Raji (cell line): Measurements from ENCODE around the gene SMG7.

Experiments used
- POLR2A ChIP-seq: IDR thresholded peaks from 2 replicates; pipeline ENCODE4 v1.6.1; 2011; ENCODE audit warnings: low read depth, low read length, control low read depth; ENCODE audit not compliant: insufficient read depth

Gene SMG7

DNA sequence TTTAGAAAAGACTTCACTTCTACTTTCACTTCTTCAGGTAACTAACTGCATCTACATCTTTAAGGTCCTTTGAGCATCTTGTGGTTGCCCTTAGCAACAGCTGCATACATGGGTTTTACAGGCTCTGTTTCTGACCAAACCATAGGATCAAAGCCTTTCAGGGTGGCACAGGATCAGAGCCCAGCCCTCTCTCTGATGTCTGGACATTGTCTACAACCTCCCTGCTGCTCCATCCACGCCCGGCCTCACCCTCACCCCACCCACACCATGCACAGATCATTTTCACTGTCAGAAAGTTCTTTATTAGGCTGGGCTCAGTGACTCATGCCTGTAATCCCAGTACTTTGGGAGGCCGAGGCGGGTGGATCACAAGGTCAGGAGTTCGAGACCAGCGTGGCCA lies 112.7 kb downstream of the SMG7 start:
- TF ChIP-seq POLR2A: no peak

DNA sequence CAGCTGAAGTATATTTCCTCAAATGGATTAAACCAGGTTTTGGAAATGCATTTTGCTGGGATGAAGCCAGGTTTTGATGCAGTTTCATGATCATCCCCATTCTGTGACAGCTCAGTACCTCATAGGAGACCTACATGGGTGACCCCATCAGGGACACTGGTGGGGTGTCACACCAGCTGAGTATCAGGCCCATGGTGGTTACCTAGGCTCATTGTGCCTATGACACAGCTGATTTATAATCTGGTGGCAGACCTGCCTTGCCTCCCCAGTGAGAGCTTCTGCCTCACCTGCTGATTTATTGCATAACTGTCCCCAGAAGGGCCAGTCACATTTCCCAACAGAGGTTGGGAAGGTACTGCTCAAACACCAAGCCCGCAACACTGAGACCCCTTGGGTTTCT lies 114.2 kb downstream of the SMG7 start:
- no peak for TF ChIP-seq POLR2A

DNA sequence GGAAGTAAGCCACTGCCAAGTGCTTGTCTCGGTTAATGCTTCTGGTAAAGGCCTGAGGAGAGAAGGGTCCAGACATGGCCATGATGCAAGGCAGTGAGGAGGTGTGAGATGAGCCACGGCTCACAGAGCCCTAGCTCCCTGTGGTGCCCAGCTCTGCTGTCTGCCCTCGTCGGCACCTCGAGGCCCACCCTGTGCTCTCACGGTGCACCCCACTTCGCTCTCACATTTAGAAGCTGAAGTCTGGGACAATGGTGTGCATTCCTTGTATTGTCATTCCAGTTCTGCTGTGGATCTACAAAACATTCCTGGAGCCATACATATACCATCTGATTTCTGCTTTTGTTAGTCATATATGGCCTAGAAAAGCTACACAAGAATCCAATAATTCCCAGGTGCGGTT lies 114.6 kb downstream of the SMG7 start:
- TF ChIP-seq POLR2A: no peak

DNA sequence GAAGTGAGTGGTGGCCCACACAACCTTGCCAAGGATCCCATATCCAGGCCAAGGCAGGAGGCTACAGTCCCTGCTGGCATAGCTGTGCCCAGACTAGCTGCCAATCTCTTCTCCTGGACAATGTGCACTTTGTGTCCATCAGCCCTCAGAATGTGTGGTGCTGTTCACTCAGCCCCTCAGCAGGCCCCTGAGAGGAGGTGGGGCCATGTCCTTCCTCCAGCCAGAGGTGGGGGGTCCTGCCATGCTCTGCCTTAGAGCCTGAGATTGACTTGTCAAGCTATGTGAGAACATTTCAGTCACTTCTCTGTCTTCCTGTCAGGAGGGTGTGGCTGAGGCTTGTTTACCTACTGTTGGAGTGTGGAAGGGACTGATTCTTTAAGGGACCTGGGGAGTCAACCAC lies 116.5 kb downstream of the SMG7 start:
- TF ChIP-seq POLR2A: no peak

DNA sequence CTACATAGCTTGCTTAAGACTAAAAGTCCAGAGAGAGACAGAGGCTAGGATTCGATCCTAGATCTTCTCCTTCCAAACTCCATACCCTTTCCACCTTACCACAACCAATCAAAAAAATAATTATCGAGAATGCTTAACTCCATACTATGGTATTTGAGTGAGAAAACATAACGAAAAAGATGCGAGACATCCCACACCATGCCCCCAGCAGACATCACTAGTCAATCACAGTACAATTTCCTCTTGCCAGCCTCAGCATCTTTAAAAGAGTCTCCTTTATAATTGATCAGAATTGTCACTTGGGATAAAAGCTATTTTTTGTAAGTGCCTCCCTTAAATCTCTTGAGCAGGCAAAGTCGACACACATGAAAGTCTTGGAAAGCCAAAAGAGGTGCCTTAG lies 117.1 kb downstream of the SMG7 start:
- no peak for TF ChIP-seq POLR2A

DNA sequence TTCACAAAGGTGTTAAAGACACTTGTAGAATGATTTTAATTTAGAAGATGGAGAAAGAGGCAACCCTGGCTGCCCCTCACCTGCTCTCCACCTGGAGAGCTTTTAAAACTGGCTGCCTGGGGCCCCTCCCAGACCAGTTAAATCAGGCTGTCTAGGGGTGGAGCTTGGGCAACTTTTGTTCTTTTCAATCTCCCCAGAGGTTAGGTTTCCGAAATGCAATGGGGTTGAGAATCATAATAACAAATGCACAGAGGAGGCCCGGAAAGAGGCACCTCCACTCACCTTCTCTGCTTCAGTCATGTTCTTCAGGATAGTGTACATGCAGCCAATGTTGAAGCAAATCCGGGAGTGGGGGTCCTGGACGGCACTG lies 117.6 kb downstream of the SMG7 start:
- TF ChIP-seq POLR2A: no peak

DNA sequence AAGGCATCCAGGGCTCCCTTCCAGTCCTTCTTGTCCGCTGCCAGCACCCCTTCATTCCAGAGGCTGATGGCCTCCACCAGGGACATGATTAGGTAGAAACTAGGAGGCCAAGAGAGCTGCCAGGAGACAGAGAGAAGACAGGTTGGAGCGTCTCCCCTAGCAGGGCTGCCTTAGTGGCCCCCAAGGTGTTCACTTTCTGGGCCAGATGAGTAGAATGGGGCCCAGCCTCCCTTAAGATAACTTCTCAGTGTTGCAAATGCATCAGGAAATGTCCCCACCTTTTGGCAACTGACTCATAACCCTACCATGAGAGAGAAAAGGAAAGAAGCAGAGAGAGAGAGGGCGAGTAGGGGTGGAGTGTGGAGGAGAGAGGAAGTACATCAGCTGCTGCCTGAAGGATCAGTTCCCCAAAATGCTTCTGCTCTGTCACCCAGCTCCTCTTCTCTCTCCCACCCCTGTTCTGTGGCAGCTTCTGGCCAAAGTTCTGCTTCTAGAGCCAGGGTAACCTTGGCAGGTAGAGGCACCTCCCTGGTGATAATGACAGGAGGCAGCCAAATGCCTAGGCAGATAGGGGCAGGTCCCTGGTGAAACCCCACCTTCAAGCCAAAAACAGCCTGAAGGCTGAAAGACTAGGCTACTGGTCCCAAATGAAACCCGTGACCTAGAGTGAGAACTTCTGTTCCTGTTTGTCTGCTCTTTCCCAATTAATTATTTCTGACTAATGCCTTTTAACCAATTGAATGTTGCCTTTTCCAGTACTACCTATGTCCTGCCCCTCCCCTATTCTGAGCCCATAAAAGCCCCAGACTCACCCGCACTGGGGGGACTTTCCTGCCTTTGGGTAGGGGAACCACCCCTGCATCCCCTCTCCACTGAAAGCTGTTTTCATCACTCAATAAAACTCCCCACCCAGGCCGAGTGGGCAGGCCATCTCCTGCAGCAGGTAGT lies 118.2 kb downstream of the SMG7 start, which contains the start of gene NCF2:
NCF2 (minus strand) TSS at position 216 of the 948 bp plus-strand sequence; CDS start at position 86, 130 bp downstream.
- TF ChIP-seq POLR2A: no peak

DNA sequence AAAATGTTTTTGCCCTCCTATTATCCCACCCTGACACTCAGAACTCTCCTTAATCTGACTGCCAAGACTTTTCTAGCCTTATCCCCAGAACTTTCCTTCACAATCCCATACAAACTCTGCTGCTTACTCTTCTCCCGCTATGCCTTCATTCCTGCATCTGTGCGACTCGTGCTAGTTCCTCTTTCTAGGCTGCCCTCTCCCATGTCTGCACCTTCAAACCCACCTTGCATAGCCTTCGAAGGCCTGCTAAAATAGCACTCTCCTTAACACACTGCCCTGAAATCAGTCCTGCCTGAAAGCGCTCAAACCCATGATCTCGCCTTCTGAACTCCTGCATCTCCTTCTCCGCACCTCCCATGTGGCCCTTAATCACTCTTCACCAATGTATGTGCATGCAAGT lies 120.4 kb downstream of the SMG7 start:
- TF ChIP-seq POLR2A: no peak

DNA sequence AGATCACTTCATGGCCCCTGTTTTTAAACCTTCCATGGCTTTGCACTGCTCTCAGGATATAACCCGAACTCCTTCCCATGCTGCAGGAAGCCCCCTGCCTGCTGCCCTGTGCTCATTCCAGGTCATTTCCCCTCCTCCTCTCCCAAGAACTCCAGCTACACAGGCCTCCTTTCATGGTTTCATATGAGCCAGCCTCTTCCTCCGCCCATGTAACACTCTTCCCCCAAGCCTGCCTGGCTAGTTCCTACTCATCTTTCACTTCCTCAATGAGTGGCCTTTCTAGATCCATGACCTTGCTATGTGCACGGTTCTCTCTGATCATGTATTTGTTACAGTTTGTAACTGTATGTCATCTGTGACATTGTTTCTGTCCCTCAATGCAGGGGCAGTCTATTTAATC lies 121.1 kb downstream of the SMG7 start:
- TF ChIP-seq POLR2A: no peak

DNA sequence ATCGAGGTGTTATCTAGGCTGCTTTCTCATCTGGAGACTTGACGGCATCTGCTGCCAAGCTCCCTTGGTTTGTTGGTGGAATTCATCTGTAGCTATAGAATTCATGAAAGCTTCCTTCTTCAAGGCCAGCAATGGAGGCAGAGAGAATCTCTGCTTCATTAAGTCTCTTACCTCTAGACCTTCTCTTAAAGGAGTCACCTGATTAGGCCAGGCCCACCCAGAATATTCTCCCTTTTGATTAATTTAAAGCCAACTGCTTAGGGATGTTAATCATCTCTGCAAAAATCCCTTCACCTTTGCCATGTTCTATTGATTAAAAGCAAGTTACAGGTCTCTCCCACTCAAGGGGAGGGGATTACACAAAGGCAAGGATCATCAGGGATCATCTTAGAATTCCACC lies 123.2 kb downstream of the SMG7 start:
- no peak for TF ChIP-seq POLR2A

DNA sequence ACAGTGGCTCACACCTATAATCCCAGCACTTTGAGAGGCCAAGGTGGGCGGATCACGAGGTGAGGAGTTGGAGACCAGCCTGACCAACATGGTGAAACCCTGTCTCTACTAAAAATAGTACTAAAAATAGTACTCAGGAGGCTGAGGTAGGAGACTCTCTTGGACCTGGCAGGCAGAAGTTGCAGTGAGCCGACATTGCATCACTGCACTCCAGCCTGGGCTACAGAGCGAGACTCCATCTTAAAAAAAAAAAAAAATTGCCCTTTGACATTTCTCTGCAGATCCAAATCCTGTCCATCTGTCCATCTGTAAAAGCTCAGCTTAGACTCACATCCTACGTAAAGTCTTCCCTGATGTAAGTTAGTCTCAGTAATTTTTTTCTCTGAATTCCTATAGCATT lies 124.2 kb downstream of the SMG7 start:
- TF ChIP-seq POLR2A: no peak

DNA sequence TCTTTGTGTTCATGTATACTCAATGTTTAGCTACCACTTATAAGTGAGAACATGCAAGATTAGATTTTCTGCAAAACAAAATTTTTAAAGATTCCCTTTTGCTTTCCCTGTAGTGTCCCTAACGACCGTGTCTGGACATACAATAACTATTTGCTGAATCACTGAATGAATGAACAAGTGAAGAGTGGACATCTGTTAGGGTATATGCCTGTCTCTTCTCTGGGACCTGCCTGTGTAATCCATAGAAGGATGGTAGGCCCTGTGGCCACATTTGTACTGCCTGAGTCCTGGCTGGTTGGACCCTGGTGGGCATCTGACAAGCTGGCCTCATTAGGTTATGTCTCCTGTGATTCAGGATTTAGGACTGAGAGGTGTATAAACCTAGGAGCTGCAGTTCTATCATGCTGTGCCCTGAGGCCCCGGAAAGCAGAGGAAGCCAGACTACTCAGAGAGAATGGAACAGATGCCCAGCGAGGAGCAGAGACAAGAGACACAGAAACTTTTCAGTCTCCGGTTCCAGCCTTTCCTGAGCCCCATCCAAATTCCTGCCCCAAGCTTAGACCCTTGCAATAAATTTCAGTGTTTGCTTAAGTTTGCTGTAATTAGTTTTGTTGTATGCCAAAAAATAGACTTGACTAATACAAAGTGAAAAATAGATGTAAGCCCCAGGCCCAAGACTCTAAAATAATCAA lies 125.5 kb downstream of the SMG7 start:
- no peak for TF ChIP-seq POLR2A

DNA sequence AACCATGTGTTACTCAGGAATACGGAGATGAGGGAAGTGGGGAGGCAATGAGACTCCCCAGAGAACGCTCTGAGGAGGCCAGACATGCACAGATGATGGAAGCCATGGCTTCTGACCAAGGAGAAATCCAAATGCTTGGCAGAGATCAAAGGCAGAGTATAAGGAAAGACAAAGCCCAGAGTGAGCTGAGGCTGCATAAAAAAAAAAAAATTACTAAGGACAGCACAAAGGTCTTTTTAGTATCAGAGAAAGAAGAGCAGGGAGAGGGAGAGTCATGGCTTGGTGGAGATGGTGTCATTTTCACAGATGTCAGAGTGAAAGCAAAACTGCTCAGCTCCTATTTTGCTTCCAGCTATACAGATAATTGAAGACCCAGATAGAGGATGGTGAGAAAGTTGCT lies 126.1 kb downstream of the SMG7 start:
- no peak for TF ChIP-seq POLR2A

DNA sequence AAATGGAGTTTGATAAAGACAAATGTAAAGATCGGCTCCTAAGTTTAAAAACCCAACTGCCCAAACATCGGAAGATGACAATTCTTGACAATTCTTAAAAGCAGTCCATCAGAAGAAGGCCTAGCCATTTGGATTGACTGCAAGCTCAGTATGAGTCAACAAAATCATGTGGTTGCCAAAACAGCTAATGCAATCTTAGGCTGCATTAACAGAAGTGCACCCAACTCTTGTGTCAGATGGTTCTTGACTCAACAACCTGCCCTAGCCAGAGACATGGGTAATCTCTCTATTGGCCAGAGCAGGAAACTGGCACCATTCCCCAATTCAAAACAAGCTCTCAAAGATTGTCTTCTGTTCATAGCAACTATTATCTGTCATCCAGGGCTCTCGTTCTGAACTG lies 127.8 kb downstream of the SMG7 start:
- TF ChIP-seq POLR2A: no peak

DNA sequence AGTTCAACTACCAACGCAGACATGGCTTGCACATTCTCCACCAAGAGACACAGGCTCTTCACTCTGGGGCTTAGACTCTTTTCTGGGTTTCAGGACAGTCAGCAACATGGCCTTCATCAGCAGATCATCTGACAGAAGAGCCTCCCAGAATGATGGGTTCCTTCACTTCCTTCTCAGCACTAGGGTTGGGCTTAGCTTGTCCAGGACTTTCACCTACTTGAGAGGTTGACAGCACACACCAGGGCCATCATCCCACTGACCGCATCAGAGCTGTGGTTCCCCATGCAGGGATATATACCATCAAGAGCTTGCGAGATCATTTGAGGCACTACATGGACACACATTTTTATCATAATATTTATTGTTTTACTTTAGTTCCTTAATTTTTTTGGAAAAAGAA lies 128.3 kb downstream of the SMG7 start:
- TF ChIP-seq POLR2A: no peak

DNA sequence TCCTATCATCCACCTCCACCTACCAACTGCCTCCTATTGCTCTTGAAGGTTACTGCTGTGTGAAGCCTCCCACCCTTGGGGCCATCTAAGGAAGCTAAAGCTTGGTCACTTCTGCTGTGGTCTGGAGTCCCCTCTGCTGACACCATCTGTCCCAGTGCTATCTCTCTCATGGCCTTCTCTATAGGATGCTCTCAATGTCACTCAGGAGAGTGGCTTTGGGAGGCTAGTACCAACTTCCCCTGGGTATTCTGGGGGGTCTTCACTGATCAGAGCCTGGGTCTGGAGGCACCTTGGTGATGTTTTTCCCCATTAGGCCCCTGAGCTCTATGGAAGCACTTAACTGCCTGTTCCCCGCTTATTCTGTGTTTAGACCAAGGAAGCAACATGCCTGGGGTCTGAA lies 130.2 kb downstream of the SMG7 start:
- no peak for TF ChIP-seq POLR2A
